Pons (tissue), 1 donor: ENCODE results near the gene STX16.
A peak's percentile ranks its signal among the peaks of the same experiment; 100 is the strongest.

ENCODE experiments used
- DNase-seq: peaks from one replicate; pipeline ENCODE4 v3.0.0-alpha.2; 2016; ENCODE audit warnings: low spot score

STX16 gene

GRCh38 chr20:58676161-58676560 lies 25.1 kb downstream of the STX16 start:
- no peak for DNase-seq

- DNase-seq, result no peak
Observed at GRCh38 chr20:58677079-58677604, 26.1 kb downstream of the STX16 start.

GRCh38 chr20:58677808-58678207 lies 26.7 kb downstream of the STX16 start:
- DNase-seq, result no peak

GRCh38 chr20:58678806-58679205 lies 27.7 kb downstream of the STX16 start:
- no peak for DNase-seq

- no peak for DNase-seq
Observed at GRCh38 chr20:58682656-58683531, 31.8 kb downstream of the STX16 start.

- DNase-seq, result no peak
Observed at GRCh38 chr20:58684291-58684690, 33.2 kb downstream of the STX16 start.

- no peak for DNase-seq
Observed at GRCh38 chr20:58685988-58686387, 34.9 kb downstream of the STX16 start.

- no peak for DNase-seq
Observed at GRCh38 chr20:58688414-58688813, 37.3 kb downstream of the STX16 start.

GRCh38 chr20:58688840-58689239 lies 37.8 kb downstream of the STX16 start:
- no peak for DNase-seq

- DNase-seq, result no peak
Observed at GRCh38 chr20:58690396-58691135, 39.5 kb downstream of the STX16 start.

- DNase-seq, result no peak
Observed at GRCh38 chr20:58691773-58692578, 40.9 kb downstream of the STX16 start.

GRCh38 chr20:58692579-58693225 lies 41.6 kb downstream of the STX16 start, which contains the start of gene NPEPL1:
NPEPL1 (plus strand) TSS chr20:58692800; CDS start chr20:58692901, 101 bp downstream.
- peak; percentile 34 for DNase-seq

GRCh38 chr20:58693226-58694006 lies 42.3 kb downstream of the STX16 start:
- no peak for DNase-seq

GRCh38 chr20:58694241-58695083 lies 43.4 kb downstream of the STX16 start:
- no peak for DNase-seq

- DNase-seq, result no peak
Observed at GRCh38 chr20:58695084-58695722, 44.1 kb downstream of the STX16 start.

- DNase-seq, result no peak
Observed at GRCh38 chr20:58695895-58696375, 44.9 kb downstream of the STX16 start.

GRCh38 chr20:58696411-58696961 lies 45.4 kb downstream of the STX16 start:
- DNase-seq, result no peak

- no peak for DNase-seq
Observed at GRCh38 chr20:58697201-58697866, 46.3 kb downstream of the STX16 start.
